HG03354 (cell line): ENCODE data around the gene MSH4.
"Not testable (repeated sequence)": the region's sequence is repeated elsewhere in the genome, so short reads cannot be mapped to it uniquely, and the experiment has no call there.

Experiments used
- ATAC-seq: cut with Tn5 transposase; IDR thresholded peaks from one replicate; pipeline ENCODE4 v1.9.1; 2021; ENCODE audit warnings: mild to moderate bottlenecking; ENCODE audit not compliant: unreplicated experiment, poor library complexity, severe bottlenecking

Gene MSH4

DNA sequence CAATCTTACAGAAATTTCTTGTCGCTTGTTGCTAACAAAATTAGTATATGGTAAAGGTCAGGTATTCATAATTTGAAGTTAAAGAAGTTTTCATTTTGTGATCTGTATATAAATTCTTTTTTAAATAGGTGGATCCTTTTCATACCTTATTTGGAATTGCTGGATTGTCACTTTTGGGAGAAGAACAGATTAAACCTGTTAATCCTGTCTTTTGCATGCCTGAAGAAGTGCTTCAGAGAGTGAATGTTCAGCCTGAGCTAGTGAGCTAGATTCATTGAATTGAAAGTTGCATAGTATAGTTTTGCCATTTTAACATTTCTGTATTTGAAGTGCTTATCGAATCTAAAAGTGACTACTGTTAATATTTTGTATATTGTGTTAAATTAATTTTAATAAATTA is 2.3 kb upstream of the MSH4 start:
- no peak for ATAC-seq

DNA sequence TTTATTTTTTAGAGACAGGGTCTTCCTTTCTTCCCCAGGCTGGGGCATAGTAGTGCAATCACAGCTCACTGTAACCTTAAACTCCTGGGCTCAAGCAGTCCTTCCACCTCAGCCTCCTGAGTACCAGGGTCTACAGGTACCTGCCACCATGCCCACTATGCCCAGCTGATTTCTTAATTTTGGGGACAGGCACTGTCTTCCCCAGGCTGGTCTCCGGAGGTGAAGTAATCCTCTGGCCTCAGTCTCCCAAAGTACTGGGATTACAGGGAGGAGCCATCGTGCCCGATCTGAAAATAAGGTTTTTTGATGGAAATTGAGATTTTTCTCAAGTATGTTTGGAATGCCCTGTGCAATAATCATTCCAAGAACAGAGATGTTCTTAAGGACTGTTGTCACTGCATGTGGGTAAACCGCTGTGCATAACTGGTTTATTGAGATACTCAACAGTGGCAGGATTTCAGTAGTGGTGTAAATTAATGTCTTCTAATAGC is 934 bp upstream of the MSH4 start:
- no peak for ATAC-seq

DNA sequence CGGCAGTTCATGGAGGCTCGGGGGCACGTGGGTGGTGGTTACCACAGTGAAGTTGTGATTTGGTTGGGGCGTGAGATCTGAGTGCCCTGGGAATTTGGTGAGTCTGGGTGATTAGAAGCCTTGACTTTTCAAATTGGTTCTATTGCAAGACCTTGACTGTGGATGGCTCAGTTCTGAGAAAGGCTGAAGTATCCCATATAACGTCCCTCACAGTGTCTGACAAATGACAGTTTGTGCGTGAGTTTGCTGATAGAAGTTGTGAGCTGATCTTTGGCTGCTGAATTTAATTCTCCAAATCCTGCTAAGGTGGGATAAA is 549 bp downstream of the MSH4 start:
- no peak for ATAC-seq

- no peak for ATAC-seq
Observed at GRCh38 chr1:75797606-75798216, 1.0 kb downstream of the MSH4 start.

DNA sequence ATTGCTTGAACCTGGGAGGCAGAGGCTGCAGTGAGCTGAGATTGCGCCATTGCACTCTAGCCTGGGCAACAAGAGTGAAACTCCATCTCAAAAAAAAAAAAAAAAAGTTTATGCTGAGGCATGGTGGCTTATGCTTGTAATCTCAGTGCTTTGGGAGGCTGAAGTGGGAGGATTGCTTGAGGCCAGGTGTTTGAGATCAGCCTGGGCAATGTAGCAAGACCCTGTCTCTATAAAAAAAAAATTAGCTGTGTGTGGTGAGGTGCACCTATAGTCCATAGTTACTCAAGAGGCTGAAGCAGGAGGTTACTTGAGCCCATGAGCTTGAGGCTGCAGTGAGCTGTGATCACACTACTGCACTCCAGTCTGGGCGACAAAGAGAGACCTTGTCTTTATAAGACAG is 4.8 kb downstream of the MSH4 start:
- not testable (repeated sequence) for ATAC-seq

DNA sequence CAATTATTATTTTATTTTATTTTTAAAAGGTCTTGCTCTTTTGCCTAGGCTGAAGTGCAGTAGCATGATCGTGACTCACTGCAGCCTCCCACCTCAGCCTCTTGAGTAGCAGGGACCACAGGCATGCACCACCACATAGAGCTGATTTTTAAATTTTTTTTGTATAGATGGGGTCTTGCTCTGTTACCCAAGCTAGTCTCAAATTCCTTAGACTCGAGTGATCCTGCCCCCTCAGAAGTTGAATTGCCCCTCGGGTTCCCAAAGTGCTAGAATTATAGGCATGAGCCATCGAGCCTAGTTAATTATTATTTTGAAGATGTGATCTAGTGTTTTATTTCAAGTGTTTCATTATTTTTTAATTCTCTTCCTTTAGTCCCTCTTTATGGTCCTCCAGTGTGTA is 12.2 kb downstream of the MSH4 start:
- no peak for ATAC-seq

GRCh38 chr1:75810113-75810512 is 13.4 kb downstream of the MSH4 start:
- ATAC-seq: not testable (repeated sequence)

DNA sequence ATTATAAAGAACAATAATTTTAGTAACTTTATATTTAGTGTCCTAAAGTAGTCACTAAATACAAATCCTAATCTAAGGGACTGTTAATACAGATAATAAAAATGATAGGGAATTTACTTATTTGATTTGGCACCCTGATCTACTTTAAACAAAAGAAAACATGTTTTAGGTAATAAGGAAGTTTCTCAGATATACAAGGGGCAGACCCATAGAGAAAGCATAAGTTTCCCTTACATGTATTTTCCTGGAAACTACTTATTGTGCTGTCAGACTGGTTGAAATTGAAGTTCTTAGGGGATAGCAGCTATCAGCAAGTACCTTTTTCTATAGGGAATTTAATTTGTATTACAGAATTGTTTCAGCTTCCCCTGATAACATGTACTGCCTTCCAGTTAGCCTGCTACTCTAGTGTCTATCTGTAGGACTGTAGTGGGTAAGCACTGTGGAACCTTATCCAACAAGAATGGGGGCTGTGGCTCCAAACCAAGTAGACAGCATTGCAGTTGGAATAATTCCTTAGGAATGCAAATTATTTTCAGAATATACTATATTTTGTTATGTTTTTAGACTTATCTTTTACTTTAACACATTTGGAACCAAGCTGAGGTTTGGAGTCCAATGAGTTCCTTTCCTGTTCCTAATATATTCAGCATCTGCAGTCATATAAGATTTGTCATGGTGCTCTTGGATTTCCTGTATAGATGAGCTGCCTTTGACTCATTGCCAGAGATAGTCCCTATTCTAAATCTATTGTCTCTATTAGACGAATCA is 14.7 kb downstream of the MSH4 start:
- ATAC-seq: no peak

DNA sequence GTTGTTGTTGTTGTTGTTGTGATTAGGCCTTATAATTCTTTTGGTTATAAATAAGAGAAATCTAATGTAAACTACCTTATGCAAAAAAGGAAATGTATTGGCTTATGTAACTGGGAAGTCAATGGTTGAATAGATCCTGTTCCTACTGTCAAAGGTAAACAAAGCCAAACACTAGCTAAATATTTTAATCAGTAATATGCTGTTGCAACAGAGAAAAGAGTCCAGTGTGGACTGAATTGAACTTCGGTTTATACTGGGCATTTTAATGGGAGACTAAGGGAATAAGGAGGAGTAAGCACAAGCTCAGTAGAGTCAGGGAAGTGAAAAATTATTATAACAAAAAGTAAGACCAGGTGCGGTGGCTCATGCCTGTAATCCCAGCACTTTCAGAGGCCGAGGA is 15.4 kb downstream of the MSH4 start:
- no peak for ATAC-seq

DNA sequence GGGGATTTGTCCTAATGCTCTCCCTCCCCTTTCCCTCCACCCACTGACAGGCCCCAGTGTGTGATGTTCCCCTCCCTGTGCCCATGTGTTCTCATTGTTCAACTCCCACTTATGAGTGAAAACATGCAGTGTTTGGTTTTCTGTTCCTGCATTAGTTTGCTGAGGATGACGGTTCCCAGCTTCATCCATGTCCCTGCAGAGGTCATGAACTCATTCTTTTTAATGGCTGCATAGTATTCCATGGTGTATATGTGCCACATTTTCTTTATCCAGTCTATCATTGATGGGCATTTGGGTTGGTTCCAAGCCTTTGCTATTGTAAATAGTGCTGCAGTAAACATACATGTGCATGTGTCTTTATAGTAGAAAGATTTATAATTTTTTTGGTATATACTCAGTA is 26.9 kb downstream of the MSH4 start:
- not testable (repeated sequence) for ATAC-seq

- ATAC-seq: no peak
Observed at GRCh38 chr1:75836528-75837100, 39.9 kb downstream of the MSH4 start.

- ATAC-seq: no peak
Observed at GRCh38 chr1:75838079-75838478, 41.4 kb downstream of the MSH4 start.

- no peak for ATAC-seq
Observed at GRCh38 chr1:75841421-75841820, 44.7 kb downstream of the MSH4 start.

DNA sequence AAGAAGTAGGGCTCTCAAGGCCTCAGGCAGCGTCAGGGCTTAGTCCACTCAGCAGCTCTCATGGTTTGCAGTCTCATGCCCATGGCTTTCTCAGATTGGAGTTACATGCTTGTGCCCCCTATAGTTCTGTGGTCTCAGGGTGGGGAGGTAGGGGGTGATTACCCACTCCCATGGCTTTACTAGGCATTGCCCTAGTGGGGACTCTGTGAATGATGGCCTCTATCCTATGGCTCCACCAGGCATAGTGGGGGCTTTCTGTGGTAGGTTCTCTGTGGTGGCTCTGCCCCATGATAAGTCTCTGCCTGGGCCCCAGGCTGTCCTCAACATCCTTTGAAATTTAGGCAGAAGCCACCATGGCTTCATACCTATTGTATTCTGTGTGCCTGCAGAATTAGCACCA is 48.9 kb downstream of the MSH4 start:
- no peak for ATAC-seq

GRCh38 chr1:75855010-75855409 is 58.3 kb downstream of the MSH4 start:
- ATAC-seq: no peak

DNA sequence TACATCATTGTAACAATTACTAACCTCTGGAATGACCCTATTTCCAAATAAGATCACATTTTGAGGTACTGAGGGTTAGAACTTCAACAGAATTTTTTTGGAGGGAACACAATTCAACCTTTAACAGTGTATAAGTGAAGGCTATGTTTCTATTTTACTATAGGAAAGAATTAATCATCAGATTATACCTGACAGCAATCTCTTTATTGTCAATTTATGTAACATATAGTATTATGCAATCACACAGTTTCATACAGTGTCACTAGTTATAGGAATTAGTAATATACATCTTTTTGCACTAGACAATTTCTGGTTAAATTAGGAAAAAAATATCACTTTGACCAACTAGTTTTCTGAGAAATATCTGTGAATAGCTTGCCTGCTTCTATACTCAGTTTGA is 59.1 kb downstream of the MSH4 start:
- ATAC-seq: no peak

DNA sequence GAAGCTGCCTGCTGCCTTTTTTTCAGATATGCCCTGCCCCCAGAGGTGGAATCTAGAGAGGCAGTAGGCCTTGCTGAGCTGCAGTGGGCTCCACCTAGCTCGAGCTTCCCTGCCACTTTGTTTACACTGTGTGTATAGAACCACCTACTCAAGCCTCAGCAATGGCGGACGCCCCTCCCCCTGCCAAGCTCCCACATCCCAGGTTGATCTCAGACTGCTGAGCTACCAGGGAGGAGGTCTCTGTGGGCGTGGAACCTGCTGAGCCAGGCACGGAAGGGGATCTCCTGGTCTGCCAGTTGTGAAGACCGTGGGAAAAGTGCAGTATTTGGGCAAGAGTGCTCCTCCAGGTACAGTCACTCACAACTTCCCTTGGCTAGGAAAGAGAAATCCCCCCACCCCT is 65.1 kb downstream of the MSH4 start:
- no peak for ATAC-seq

GRCh38 chr1:75870951-75871350 is 74.3 kb downstream of the MSH4 start:
- ATAC-seq: no peak

DNA sequence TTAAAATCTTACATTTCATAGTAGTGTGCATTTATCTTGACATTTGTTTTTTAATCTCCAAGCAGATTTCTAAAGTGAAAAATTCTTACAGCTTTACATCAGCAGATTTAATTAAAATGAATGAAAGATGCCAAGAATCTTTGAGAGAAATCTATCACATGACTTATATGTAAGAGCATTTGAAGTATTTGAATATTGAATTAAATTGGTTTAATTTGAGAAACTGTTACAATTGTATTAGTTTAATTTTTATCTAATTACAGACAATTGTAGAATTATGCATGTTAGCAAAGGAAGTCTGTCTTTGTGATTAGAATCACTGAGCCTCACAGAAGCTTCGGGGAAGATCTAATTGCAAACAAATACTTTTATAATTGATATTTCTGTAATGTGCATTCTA is 83.3 kb downstream of the MSH4 start:
- no peak for ATAC-seq

GRCh38 chr1:75884437-75884836 is 87.8 kb downstream of the MSH4 start:
- ATAC-seq: no peak

GRCh38 chr1:75901371-75901770 is 104.7 kb downstream of the MSH4 start:
- no peak for ATAC-seq
